Activated naive CD8-positive, alpha-beta T cell treated with anti-CD3 and anti-CD28 coated beads, Interleukin-2, amount 10 ng/mL, durations not matched to agents 7 days and 5 days (primary cell): ENCODE results near the gene CACNA2D2. TPM values are rescaled to one million over a fixed set of nuclear protein-coding genes. Genes with fewer than 3 reads are reported as not detected.

Experiments used
- ATAC-seq: fragments of 150-1000 bp; cut with Tn5 transposase; one replicate; pipeline ENCODE4 v1.10.0; 2021; ENCODE audit warnings: low read depth, moderate library complexity
- POLR2A ChIA-PET: fragments of 350-600 bp; sonication (Branson Sonifier 250); formaldehyde crosslinking; loops from one replicate; lab custom pipeline; 2021; ENCODE audit warnings: antibody characterized with exemption; lab: Charles Lee
- DNase-seq: peaks from one replicate; pipeline ENCODE4 v3.0.0; 2021
- H3K27ac Mint-ChIP-seq: one replicate; pipeline ENCODE4 v1.8.0; 2022; ENCODE audit warnings: mild to moderate bottlenecking, mixed read lengths
- H3K27me3 Mint-ChIP-seq: one replicate; pipeline ENCODE4 v1.8.0; 2022; ENCODE audit warnings: mild to moderate bottlenecking, moderate library complexity, mixed read lengths
- H3K36me3 Mint-ChIP-seq: one replicate; pipeline ENCODE4 v1.8.0; 2021; ENCODE audit warnings: mild to moderate bottlenecking, mixed read lengths
- H3K4me1 Mint-ChIP-seq: one replicate; pipeline ENCODE4 v1.8.0; 2021; ENCODE audit warnings: mixed read lengths
- H3K4me3 Mint-ChIP-seq: one replicate; pipeline ENCODE4 v1.8.0; 2022; ENCODE audit warnings: mild to moderate bottlenecking, moderate library complexity, mixed read lengths
- H3K9me3 Mint-ChIP-seq: one replicate; pipeline ENCODE4 v1.8.0; 2021; ENCODE audit warnings: mixed read lengths
- total RNA-seq, 2 experiments: library from RNA; stranded (reverse); gene quantifications; one replicate each; pipeline ENCODE4 v1.2.3, GENCODE V29; 2021

CACNA2D2 gene
- total RNA-seq, 2 experiments from 2014 or later: 2.1 to 2.5 TPM

DNA sequence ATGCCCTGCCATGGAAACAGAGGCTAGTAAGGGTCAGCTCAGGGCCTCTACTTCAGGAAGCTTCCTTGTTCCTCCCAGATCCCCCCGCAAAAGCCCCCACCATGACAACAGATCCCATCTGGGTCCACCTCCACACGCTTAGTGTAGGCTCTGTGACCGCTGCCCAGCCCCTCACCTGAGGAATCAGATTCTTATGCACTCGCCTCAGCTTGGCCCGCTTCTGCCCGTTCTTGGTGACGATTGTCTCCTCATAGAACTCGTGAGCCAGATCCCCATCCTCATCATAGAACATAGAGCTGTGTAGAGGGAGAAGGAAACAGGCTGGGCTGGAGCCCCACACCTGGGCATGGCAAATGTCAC, 177.3 kb downstream of the CACNA2D2 start:
- no peak overlapping the region for H3K4me3 Mint-ChIP-seq
- ATAC-seq (no peak), DNase-seq (no peak)
- peaks cover 23% of the 10 kb centered on the region for H3K4me1 Mint-ChIP-seq
- no peaks in the 10 kb centered on the region for H3K27me3 Mint-ChIP-seq
- no peaks in the 10 kb centered on the region for H3K9me3 Mint-ChIP-seq
- H3K36me3 Mint-ChIP-seq: peaks cover 13% of the 10 kb centered on the region
- peak overlapping the region; percentile 38 for H3K27ac Mint-ChIP-seq
- POLR2A ChIA-PET: interaction anchor here (1.2 kb wide), 1 partner anchor 30 kb away, joined by 3 read pairs; no protein-coding TSS in a partner anchor

DNA sequence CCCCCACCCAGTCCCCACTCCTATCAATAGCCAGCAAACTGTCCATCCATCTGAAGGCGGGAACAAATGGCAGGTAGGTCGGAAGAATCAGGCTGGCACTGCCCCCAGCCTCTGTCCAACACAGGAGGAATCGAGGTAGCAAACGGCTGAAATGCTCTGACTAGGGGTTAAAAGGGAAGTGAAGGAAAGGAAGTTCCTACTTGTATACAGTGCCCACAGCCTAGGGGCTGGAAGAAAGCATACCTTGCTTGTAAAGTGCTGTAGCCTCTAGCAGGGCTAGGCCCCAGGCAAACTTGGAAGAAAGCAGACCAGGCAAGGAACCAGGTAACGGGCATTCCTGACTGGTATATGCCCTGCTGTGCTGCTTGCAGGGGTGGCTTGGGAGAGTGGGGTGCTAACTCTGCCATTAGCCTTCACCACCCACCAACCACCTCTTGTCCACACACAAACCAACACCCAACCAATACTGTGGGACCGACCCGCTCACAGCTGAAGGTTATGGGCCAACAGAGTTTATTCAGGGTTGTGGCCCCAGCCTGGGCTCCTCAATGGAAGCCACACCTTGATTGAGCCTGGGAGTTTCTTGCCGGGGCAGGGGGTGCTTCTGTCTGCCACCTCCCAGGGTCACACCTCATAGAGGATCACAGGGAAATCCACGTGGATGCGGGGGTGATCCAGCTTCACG, 177.8 kb downstream of the CACNA2D2 start:
- POLR2A ChIA-PET: interaction anchor here (1.2 kb wide), 2 partner anchors 8 to 29 kb away, joined by 3 to 4 read pairs; no protein-coding TSS in a partner anchor
- Mint-ChIP-seq H3K4me1 (peaks cover 23% of the 10 kb centered on the region), H3K36me3 (peaks cover 9% of the 10 kb centered on the region), H3K27me3 (no peaks in the 10 kb centered on the region), H3K27ac (no peak overlapping the region), H3K9me3 (no peaks in the 10 kb centered on the region), H3K4me3 (no peak overlapping the region)
- DNase-seq: no peak
- ATAC-seq: no peak

DNA sequence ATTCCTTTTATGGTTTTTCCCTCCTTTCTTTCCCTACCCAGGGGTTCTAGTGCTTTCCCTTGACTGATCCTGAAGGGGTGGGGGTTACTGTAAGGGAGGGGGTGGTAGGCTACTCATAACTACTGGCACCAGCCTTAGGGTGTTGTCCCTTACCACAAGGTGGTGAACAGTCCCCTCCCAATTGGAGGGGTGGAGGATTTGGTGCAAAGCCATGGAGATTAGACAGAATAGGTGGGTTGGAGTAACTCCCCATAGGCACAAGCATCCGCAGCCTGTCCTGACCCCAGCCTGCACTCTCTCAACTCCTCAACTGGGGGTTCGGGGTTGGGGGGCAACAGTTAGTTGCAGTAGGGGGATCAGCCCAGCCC, 178.3 kb downstream of the CACNA2D2 start:
- no peaks in the 10 kb centered on the region for H3K27me3 Mint-ChIP-seq
- H3K36me3 Mint-ChIP-seq: peaks cover 5% of the 10 kb centered on the region
- H3K9me3 Mint-ChIP-seq: no peaks in the 10 kb centered on the region
- POLR2A ChIA-PET: interaction anchor here (0.7 to 1.8 kb wide), 4 partner anchors 9 to 236 kb away, joined by 4 to 10 read pairs (median 6); partner anchors contain the start of genes HYAL3 and NAA80
- DNase-seq (no peak), ATAC-seq (no peak)
- no peak overlapping the region for H3K4me3 Mint-ChIP-seq
- no peak overlapping the region for H3K27ac Mint-ChIP-seq
- peaks cover 22% of the 10 kb centered on the region for H3K4me1 Mint-ChIP-seq

DNA sequence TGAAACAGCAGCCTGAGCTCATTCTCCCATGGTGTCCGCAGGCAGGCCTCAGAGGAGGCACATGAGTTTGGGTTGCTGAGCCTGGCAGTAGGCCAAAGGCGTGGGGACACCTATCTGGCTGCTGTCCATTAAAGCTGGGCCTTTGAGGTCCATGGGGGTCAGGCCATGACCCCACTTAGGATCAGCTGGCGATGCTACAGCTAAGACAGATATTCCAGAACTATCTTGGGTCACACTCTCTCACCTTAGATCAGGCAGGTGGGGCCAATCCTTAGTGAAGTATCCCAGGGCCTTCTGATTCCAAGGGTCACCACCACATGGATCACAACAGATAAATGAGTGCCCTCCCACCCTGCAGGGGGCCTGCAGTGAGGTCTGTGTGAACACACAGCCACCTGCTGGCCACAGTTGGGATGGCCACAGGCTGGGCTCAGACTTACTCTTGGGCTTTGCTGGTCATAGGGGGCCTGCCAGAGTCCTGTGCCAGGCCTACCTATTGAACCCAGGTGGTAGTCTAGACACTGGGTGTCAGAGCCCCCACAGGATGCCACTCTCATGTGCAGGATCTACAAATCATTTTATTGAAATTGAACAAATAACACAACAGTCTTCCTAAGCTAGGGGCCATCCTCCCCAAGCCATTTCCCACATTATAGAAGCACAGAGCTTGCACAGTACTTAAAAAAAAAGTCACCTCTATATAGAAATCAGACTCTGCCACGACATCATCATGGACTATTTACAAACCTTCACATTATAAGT, 178.9 kb downstream of the CACNA2D2 start:
- DNase-seq (peak; percentile 78), ATAC-seq (peak; percentile 20)
- Mint-ChIP-seq H3K9me3 (no peaks in the 10 kb centered on the region), H3K4me1 (peaks cover 24% of the 10 kb centered on the region), H3K36me3 (peaks cover under 1% of the 10 kb centered on the region), H3K27ac (peak overlapping the region; percentile 45), H3K4me3 (no peak overlapping the region), H3K27me3 (no peaks in the 10 kb centered on the region)
- POLR2A ChIA-PET: interaction anchor here (0.7 to 1.8 kb wide), 6 partner anchors 9 to 235 kb away, joined by 3 to 10 read pairs (median 4); partner anchors contain the start of genes HYAL3, IFRD2, NAA80 and RASSF1

DNA sequence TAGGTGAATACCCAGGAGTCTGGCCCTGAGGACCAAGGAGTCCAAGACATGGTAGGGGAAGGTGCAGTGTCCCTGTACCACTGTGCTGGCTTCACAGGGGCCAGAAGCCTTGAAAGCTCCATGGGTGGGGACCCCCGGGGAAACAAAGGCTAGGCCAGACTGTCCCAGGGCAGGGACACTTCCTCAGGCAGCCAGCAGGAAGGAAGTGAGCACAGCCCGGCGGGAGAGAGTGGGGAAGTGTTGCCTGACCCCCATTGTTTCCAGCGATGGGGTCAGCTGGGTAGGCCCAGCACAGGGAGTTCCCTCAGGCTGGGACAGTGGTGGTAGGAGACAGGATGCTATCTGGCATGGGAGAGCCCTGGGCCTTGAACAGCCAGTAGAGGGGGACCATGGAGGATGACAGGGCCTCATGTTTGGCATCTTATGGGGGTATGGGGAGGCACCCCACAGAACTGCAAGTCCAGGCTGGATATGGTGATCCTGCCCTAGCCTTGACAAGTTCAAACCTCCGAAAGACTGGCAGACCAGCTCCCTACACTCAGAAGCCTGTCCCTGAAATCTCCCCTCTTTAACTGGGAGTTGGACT, 179.7 kb downstream of the CACNA2D2 start:
- Mint-ChIP-seq H3K36me3 (peaks cover 3% of the 10 kb centered on the region), H3K4me1 (peaks cover 28% of the 10 kb centered on the region), H3K4me3 (no peak overlapping the region), H3K9me3 (no peaks in the 10 kb centered on the region), H3K27ac (peak overlapping the region; percentile 60), H3K27me3 (no peaks in the 10 kb centered on the region)
- POLR2A ChIA-PET: interaction anchor here (1.0 to 1.8 kb wide), 4 partner anchors 13 to 31 kb away, joined by 3 to 10 read pairs (median 5); partner anchors contain the start of genes HYAL3, IFRD2, NAA80 and RASSF1
- DNase-seq: no peak
- no peak for ATAC-seq

DNA sequence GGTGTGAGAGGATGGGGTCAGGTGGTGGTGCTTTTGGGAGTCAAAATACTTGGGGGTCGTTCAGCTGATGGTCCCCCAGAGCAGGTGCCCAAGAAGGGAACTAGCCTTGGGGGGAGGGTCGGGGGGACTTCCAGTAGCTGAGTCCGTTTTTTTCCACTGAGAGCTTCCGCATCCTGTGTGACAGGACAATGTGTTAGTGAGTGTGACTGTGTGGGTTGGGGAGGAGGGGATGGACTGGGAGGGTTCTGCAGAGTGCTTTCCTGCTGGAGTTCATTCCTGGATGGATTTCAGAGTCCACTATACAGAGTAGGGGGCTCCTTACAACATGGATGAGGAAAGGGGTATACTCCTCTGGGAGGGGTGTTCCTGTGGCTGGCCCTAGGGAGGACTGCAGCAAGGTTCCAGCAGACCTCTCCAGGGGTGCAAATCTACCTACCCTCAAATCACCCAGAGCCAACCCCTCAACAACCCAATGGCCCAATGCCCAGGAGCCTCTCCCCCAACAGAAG, 180.3 kb downstream of the CACNA2D2 start:
- H3K4me3 Mint-ChIP-seq: no peak overlapping the region
- H3K27ac Mint-ChIP-seq: peak overlapping the region; percentile 60
- no peaks in the 10 kb centered on the region for H3K9me3 Mint-ChIP-seq
- peaks cover 25% of the 10 kb centered on the region for H3K4me1 Mint-ChIP-seq
- POLR2A ChIA-PET: interaction anchor here (0.7 to 3.2 kb wide), 2 partner anchors 14 to 48 kb away, joined by 3 to 26 read pairs; no protein-coding TSS in a partner anchor
- ATAC-seq (no peak), DNase-seq (no peak)
- H3K36me3 Mint-ChIP-seq: peaks cover 3% of the 10 kb centered on the region
- H3K27me3 Mint-ChIP-seq: no peaks in the 10 kb centered on the region

DNA sequence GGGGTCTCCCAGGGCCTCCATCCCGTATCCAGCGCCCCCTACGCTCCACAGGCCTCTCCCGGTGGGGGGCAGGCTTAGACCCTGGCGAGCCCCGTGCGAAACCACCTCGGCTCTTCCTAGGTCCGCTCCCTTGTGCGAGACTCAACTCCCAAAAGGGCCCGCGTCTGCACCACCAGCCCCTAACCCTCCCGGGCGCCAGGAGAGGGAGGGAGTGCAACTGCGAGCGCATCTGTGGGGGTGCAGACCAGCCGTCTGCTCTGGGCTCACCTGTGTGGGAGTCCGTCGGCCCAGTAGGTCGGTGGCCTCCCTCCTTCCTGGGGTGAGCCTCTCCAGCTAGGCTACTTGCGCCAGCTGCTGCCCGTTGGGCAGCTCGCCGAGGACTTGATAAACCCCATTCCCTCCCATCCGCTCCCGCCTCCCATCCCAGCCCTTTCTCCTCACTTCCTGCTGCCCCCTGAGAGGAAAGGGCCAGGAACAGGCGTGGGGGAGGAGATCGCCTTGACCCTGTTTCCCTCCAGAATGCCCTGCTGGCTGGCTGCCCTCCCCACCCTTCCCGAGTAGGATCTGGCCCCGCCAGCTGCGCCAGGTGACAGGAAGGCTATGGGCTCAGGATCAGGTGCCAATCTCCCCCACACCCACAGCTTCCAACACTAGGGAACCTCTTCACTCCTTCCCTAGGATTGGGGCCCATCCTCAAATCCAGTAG, 180.9 kb downstream of the CACNA2D2 start, which contains the start of gene HYAL2:
Gene HYAL2 (minus strand): TSS at position 360 of the 706 bp plus-strand sequence. CDS start 2,256 bp downstream, outside the sequence.
- no peaks in the 10 kb centered on the region for H3K9me3 Mint-ChIP-seq
- no peaks in the 10 kb centered on the region for H3K27me3 Mint-ChIP-seq
- POLR2A ChIA-PET: interaction anchor here (0.7 to 3.2 kb wide), 4 partner anchors 15 to 76 kb away, joined by 3 to 26 read pairs (median 6); partner anchors contain the start of genes HYAL3 and NAA80
- peak within 1 kb of the TSS; percentile 93 for H3K27ac Mint-ChIP-seq
- peak within 1 kb of the TSS; percentile 82 for H3K4me3 Mint-ChIP-seq
- DNase-seq: no peak
- peaks cover 23% of the 10 kb centered on the region for H3K4me1 Mint-ChIP-seq
- ATAC-seq: no peak
- H3K36me3 Mint-ChIP-seq: peaks cover 3% of the 10 kb centered on the region

DNA sequence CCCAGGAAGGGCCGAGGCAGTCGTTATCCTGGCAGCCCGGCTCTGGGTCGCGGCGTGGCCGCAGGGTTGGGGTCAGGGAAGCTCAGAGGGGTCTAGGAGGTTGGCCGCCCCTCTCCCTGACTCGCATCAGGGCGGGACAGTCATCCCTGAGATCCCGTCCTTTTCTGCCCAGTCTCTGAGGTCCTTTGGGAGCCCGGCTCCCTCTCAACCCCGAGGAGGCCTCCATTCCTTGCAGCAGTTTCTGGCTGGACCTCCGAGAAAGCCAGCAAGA, 181.4 kb downstream of the CACNA2D2 start:
- no peak for ATAC-seq
- H3K9me3 Mint-ChIP-seq: no peaks in the 10 kb centered on the region
- DNase-seq: no peak
- POLR2A ChIA-PET: interaction anchor here (0.7 to 3.2 kb wide), 5 partner anchors 16 to 76 kb away, joined by 3 to 26 read pairs (median 3); partner anchors contain the start of genes HYAL3, NAA80, NPRL2 and RASSF1
- H3K4me3 Mint-ChIP-seq: peak overlapping the region; percentile 82
- no peaks in the 10 kb centered on the region for H3K27me3 Mint-ChIP-seq
- H3K36me3 Mint-ChIP-seq: peaks cover 3% of the 10 kb centered on the region
- H3K27ac Mint-ChIP-seq: no peak overlapping the region
- peaks cover 22% of the 10 kb centered on the region for H3K4me1 Mint-ChIP-seq

DNA sequence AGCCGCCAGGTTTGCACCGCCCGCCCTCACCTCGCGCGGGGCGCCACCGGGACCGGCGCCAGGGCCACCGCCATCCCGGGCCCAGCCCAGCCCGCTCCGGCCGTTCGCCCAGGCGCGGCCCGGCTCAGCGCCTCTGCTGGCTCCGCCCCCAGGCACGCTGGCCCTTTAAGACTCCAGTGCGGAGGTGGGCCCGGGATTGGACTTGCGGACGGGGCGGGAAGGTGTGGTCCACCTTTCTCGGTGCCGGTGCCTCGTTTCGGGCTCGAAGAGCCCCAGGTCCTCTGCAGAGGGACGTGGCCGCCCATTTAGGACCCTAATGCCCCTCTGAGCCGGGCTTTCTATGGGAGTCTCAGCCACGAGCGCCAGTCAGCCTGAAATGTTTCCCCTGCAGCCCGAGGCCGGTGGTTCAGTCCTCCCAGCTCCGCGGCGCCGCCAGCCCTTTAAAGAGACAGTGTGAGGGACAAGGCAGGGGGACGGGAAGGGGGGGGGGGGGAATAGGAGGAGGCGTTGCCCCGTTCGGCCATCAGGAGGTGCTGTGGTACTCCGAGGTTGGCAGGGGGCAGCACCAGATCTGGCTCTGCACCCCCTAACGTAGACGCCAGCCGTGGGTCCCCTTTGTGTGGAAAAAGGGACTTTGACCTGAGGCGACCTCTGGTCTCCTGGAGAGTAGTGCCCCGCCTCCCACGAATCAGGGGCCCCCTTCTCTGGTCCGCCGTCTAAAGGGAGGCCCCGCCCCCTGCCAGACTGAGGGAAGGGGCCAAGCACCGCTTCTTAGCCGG, 181.9 kb downstream of the CACNA2D2 start:
- Mint-ChIP-seq H3K27me3 (no peaks in the 10 kb centered on the region), H3K27ac (peak overlapping the region; percentile 93), H3K36me3 (peaks cover 3% of the 10 kb centered on the region), H3K4me1 (peaks cover 23% of the 10 kb centered on the region), H3K4me3 (peak overlapping the region; percentile 82), H3K9me3 (no peaks in the 10 kb centered on the region)
- POLR2A ChIA-PET: interaction anchor here (0.7 to 3.2 kb wide), 5 partner anchors 16 to 75 kb away, joined by 3 to 26 read pairs (median 3); partner anchors contain the start of genes HYAL3, NAA80, NPRL2 and RASSF1
- ATAC-seq: peak; percentile 75
- peak; percentile 91 for DNase-seq

DNA sequence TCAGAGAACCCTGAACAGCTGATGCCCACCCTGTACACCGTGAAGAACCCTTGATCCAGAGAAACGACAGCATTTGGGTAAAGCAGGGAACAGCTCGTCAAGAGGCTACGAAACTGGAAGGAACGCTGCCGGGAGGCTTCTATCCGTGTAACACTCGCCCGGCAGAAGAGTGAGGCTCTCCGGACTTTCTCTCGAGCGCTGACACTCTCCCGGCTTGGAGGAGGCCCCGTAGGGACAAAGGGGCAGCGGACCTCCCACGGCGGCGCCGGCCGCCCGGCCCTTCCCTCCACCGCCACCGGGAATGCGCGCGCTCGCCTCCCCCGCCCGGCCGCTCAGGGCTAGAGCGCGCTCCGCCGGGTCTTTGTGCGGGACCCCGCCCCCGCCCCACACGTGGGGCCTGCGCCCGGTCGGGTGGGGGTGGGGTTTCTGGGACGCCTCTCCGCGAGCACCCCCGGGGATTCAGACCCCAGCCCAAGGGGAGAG, 182.5 kb downstream of the CACNA2D2 start:
- peak overlapping the region; percentile 90 for H3K4me3 Mint-ChIP-seq
- ATAC-seq: peak; percentile 43
- no peak for DNase-seq
- POLR2A ChIA-PET: interaction anchor here (1.0 to 3.2 kb wide), 8 partner anchors 17 to 87 kb away, joined by 3 to 26 read pairs (median 3); partner anchors contain the start of genes CYB561D2, HYAL3, NAA80 and NPRL2
- H3K36me3 Mint-ChIP-seq: peaks cover 6% of the 10 kb centered on the region
- H3K4me1 Mint-ChIP-seq: peaks cover 25% of the 10 kb centered on the region
- no peaks in the 10 kb centered on the region for H3K9me3 Mint-ChIP-seq
- H3K27me3 Mint-ChIP-seq: no peaks in the 10 kb centered on the region
- peak overlapping the region; percentile 76 for H3K27ac Mint-ChIP-seq

DNA sequence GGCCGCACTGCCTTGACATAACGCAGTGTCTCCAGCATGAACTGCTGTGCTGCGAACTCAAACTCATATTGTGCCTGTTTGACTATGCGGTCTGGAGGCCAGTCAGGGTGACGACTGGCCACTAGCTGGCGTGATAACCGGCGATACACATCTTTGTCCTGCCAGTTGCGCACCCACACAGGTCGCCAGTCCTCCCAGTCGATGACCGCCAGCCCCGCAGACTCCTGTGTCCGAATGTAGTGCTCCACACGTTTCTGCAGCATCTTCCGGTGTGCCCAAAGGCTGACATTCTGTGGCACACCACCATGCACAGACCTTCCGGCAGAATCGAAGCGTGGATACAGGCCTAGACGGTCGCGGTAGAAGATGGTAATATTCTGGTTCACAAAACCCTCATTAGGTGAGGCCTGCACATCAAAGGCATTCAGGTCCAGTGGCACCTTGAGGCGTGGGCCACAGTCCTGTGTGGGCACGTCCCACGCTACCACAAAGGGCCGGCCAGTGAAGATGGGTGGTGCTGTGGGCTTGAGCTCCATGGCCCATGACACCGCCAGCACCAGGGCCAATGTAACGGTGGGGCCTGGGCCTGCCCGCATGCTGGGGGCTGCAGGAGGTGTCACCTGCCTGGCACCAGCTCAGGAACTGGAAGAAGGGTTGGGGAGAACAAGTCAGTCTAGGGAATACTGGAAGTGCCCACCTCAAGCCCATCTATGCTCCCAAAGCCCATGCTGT, 183.4 kb downstream of the CACNA2D2 start:
- DNase-seq (no peak), ATAC-seq (no peak)
- H3K4me3 Mint-ChIP-seq: peak overlapping the region; percentile 90
- no peaks in the 10 kb centered on the region for H3K9me3 Mint-ChIP-seq
- no peaks in the 10 kb centered on the region for H3K27me3 Mint-ChIP-seq
- peaks cover 6% of the 10 kb centered on the region for H3K36me3 Mint-ChIP-seq
- H3K27ac Mint-ChIP-seq: peak overlapping the region; percentile 76
- H3K4me1 Mint-ChIP-seq: peaks cover 28% of the 10 kb centered on the region
- POLR2A ChIA-PET: interaction anchor here (1.0 to 3.2 kb wide), 5 partner anchors 17 to 86 kb away, joined by 3 to 26 read pairs (median 3); partner anchors contain the start of genes CYB561D2, HYAL3, NAA80 and NPRL2
